ENCODE results near the gene PRSS8.

The PRSS8 gene

GRCh38 chr16:31088459-31089183, 46.9 kb downstream of the PRSS8 start, which contains the start of gene PRSS53:
PRSS53 (minus strand) TSS chr16:31088943; CDS start chr16:31088809, 134 bp downstream.
- intact Hi-C loops (cut with DNase I) = no loop called here
- DNase-seq = no peak

- intact Hi-C loops (cut with DNase I) = no loop called here
- DNase-seq = peak in 21 of 42 donors; percentile 31 to 80 (median 53)
Observed at GRCh38 chr16:31087971-31088370, 47.6 kb downstream of the PRSS8 start.

- DNase-seq = no peak
- intact Hi-C loops (cut with DNase I) = no loop called here
Observed at GRCh38 chr16:31087481-31087880, 48.0 kb downstream of the PRSS8 start.

- intact Hi-C loops (cut with DNase I) = no loop called here
- no peak for DNase-seq
Observed at GRCh38 chr16:31086629-31086906, 49.0 kb downstream of the PRSS8 start.

- intact Hi-C loops (cut with DNase I) = no loop called here
- DNase-seq = no peak
Observed at GRCh38 chr16:31085873-31086628, 49.5 kb downstream of the PRSS8 start.

GRCh38 chr16:31085411-31085810, 50.1 kb downstream of the PRSS8 start:
- intact Hi-C loops (cut with DNase I) = no loop called here
- DNase-seq = no peak

GRCh38 chr16:31084584-31085302, 50.8 kb downstream of the PRSS8 start:
- intact Hi-C loops (cut with DNase I) = no loop called here
- no peak for DNase-seq

GRCh38 chr16:31083981-31084380, 51.5 kb downstream of the PRSS8 start:
- intact Hi-C loops (cut with DNase I) = no loop called here
- no peak for DNase-seq

GRCh38 chr16:31083556-31083955, 52.0 kb downstream of the PRSS8 start:
- intact Hi-C loops (cut with DNase I) = no loop called here
- DNase-seq = no peak

GRCh38 chr16:31083081-31083480, 52.4 kb downstream of the PRSS8 start:
- intact Hi-C loops (cut with DNase I) = no loop called here
- DNase-seq = no peak

GRCh38 chr16:31082368-31083045, 53.0 kb downstream of the PRSS8 start:
- intact Hi-C loops (cut with DNase I) = no loop called here
- DNase-seq = no peak
